ENCODE measurements around the gene MMRN2. TPM values are rescaled to one million over a fixed set of nuclear protein-coding genes. Genes with fewer than 3 reads are reported as not detected.

Gene MMRN2
- total RNA-seq, 1 experiment from 2014 or later, result 8.3 TPM

DNA sequence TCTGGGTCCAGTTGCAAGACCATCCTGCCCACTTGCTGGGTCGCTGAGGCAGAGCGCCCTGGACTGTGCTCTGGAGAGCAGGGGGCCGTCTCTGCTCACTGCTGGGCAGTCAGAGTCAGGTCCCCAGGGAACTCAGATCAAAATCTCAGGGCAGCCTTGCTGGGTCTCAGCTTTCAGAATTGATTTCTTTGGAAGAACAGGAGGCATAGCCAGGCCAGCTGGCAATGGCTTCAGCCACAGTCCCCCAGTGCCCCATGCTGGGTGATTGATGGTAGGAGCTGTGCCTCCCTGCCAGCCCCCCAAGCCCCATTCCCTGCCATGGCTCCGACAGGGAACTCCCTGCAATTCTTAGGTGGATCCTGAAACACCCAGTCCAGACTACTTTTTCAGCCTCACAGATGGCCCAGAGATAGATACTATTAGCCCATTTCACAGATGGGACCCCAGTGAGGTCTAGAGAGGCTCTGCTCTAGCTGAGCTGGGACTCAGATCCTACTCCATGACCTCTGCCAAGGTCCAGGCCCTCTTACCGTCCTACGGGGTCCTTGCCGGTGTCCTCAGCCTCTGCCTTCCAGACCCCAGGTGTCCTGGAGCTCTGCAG is 467 bp downstream of the MMRN2 start (continued):
- TF ChIP-seq, protein P1, sequence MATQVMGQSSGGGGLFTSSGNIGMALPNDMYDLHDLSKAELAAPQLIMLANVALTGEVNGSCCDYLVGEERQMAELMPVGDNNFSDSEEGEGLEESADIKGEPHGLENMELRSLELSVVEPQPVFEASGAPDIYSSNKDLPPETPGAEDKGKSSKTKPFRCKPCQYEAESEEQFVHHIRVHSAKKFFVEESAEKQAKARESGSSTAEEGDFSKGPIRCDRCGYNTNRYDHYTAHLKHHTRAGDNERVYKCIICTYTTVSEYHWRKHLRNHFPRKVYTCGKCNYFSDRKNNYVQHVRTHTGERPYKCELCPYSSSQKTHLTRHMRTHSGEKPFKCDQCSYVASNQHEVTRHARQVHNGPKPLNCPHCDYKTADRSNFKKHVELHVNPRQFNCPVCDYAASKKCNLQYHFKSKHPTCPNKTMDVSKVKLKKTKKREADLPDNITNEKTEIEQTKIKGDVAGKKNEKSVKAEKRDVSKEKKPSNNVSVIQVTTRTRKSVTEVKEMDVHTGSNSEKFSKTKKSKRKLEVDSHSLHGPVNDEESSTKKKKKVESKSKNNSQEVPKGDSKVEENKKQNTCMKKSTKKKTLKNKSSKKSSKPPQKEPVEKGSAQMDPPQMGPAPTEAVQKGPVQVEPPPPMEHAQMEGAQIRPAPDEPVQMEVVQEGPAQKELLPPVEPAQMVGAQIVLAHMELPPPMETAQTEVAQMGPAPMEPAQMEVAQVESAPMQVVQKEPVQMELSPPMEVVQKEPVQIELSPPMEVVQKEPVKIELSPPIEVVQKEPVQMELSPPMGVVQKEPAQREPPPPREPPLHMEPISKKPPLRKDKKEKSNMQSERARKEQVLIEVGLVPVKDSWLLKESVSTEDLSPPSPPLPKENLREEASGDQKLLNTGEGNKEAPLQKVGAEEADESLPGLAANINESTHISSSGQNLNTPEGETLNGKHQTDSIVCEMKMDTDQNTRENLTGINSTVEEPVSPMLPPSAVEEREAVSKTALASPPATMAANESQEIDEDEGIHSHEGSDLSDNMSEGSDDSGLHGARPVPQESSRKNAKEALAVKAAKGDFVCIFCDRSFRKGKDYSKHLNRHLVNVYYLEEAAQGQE (IDR thresholded peaks at IDR 0.05; ENCODE audit: low read depth), result no peak
- TF ChIP-seq ZFX (IDR thresholded peaks at IDR 0.05), result no peak
- no peak for TF ChIP-seq EZH2 (IDR thresholded peaks at IDR 0.05)
- no peak for TF ChIP-seq POLR2AphosphoS5 (IDR thresholded peaks at IDR 0.05; ENCODE audit: low read depth, low read length)
- TF ChIP-seq ELF1 (IDR thresholded peaks at IDR 0.05; ENCODE audit: borderline replicate concordance, low read depth), result no peak
- no peak for TF ChIP-seq CBX3 (IDR thresholded peaks at IDR 0.05; ENCODE audit: low read depth)
- no peak for TF ChIP-seq ZNF274 (IDR thresholded peaks at IDR 0.05; ENCODE audit: low read depth, low read length)
- TF ChIP-seq, protein P2, sequence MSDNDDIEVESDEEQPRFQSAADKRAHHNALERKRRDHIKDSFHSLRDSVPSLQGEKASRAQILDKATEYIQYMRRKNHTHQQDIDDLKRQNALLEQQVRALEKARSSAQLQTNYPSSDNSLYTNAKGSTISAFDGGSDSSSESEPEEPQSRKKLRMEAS (IDR thresholded peaks at IDR 0.05), result no peak
- TF ChIP-seq YY1 (IDR thresholded peaks at IDR 0.05; ENCODE audit: extremely low read depth, insufficient replicate concordance, low read depth, low read length), result no peak

DNA sequence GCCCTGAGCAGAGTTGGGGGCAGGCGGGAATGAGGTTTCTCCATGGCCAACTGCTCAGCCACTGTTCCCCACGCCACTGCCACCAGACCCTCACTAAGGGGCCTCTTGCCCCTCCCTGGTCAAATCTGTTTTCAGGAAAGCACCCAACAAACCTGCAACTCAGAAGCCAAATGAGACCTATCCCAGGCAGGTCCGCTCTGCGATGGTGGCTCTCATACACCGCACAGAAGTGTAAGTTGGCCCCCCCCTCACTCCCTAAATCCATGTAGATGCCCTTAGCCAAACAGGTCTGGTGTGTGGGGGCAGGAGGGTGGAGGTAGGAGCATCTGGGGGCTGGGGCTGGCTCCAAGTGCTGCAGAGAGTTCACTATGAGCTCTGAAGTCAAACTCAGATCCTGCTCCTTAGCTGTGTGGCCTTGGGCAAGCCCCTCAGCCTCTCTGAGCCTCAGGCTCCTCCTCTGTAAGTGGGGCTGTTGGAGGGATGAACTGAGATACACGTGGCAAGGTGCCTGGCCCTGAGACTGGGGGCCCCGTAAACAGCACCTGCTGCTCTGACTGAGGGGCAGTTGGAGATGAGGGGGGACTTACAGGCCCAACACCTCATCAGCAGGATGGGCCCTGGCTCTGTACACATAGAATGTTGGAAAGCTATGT is 1.1 kb downstream of the MMRN2 start:
- H3K4me1 ChIP-seq (ENCODE audit: control insufficient read depth in 1 of 2, insufficient read depth in 2 of 2, low read length in 2 of 2), result peaks cover 44 to 70% of the 10 kb centered on the region in 2 experiments
- no peaks in the 10 kb centered on the region for H3K27me3 ChIP-seq (ENCODE audit: insufficient read depth, low read length)
- DNase-seq (ENCODE audit: low read depth, low spot score), result no peak
- CTCF ChIA-PET, result interaction anchor here (1.9 kb wide), 1 partner anchor 10 kb away, joined by 7 read pairs; no protein-coding TSS in a partner anchor
- no peak overlapping the region for H3K9ac ChIP-seq (ENCODE audit: low read length)
- no TSS peak for BruUV-seq (replicated peaks)
- peaks cover 0 to 4% of the 10 kb centered on the region in 2 experiments; a peak in 1 of 4 replicates for H3K9me3 ChIP-seq (ENCODE audit: control insufficient read depth in 1 of 2, insufficient read depth in 1 of 2, low read depth in 1 of 2, low read length in 2 of 2)
- POLR2A ChIA-PET, result interaction anchor here (5.7 kb wide), 1 partner anchor 12 kb away, joined by 58 read pairs; the partner anchor contains the start of gene ADIRF
- no peaks in the 10 kb centered on the region for H3K9me2 ChIP-seq (ENCODE audit: insufficient read depth)
- H3K27ac ChIP-seq (ENCODE audit: low read depth, low read length), result no peak overlapping the region
- H2AFZ ChIP-seq (ENCODE audit: low read depth, low read length, poor library complexity, severe bottlenecking), result no peak overlapping the region
- intact Hi-C loops (cut with micrococcal nuclease), result no loop called here
- peaks cover 8% of the 10 kb centered on the region; the same call in 1 of the 2 replicates for H3K79me2 ChIP-seq (ENCODE audit: insufficient read depth, low read length)
- H3K36me3 ChIP-seq (ENCODE audit: control insufficient read depth in 1 of 2, insufficient read depth in 2 of 2, low read length in 2 of 2), result no peaks in the 10 kb centered on the region
- RAD21 ChIA-PET (ENCODE audit: low non-redundant PET in 1 of 2, low total read pairs in 2 of 2, uncharacterized antibody in 2 of 2, unreplicated experiment in 2 of 2), result no interaction called here
- no peaks in the 10 kb centered on the region for H4K20me1 ChIP-seq (ENCODE audit: insufficient read depth)
- ATAC-seq, result no peak
- no peak overlapping the region for H3K4me3 ChIP-seq (replicated peaks in 1 of 2; ENCODE audit: low read depth in 1 of 2, low read length in 2 of 2)
- no peak overlapping the region for H3K4me2 ChIP-seq (ENCODE audit: low read length)
- TF ChIP-seq EZH2 (IDR thresholded peaks at IDR 0.05), result no peak
- no peak for TF ChIP-seq CEBPB (IDR thresholded peaks at IDR 0.05; ENCODE audit: low read depth)
- no peak for TF ChIP-seq TCF7L2 (IDR thresholded peaks at IDR 0.05; ENCODE audit: borderline replicate concordance, extremely low read depth, insufficient read depth, insufficient read length)
- no peak for TF ChIP-seq ZNF274 (IDR thresholded peaks at IDR 0.05; ENCODE audit: low read depth, low read length)
- TF ChIP-seq, protein P3, sequence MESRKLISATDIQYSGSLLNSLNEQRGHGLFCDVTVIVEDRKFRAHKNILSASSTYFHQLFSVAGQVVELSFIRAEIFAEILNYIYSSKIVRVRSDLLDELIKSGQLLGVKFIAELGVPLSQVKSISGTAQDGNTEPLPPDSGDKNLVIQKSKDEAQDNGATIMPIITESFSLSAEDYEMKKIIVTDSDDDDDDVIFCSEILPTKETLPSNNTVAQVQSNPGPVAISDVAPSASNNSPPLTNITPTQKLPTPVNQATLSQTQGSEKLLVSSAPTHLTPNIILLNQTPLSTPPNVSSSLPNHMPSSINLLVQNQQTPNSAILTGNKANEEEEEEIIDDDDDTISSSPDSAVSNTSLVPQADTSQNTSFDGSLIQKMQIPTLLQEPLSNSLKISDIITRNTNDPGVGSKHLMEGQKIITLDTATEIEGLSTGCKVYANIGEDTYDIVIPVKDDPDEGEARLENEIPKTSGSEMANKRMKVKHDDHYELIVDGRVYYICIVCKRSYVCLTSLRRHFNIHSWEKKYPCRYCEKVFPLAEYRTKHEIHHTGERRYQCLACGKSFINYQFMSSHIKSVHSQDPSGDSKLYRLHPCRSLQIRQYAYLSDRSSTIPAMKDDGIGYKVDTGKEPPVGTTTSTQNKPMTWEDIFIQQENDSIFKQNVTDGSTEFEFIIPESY (IDR thresholded peaks at IDR 0.05; ENCODE audit: extremely low read depth, insufficient replicate concordance, low read length), result no peak
- TF ChIP-seq ELF1 (IDR thresholded peaks at IDR 0.05; ENCODE audit: borderline replicate concordance, low read depth), result no peak
- TF ChIP-seq FOSL1 (IDR thresholded peaks at IDR 0.05; ENCODE audit: low read depth), result no peak
- TF ChIP-seq CBX3 (IDR thresholded peaks at IDR 0.05; ENCODE audit: low read depth), result no peak
- no peak for TF ChIP-seq ZFX (IDR thresholded peaks at IDR 0.05)
- no peak for TF ChIP-seq POLR2AphosphoS5 (IDR thresholded peaks at IDR 0.05; ENCODE audit: low read depth, low read length)
- TF ChIP-seq EGR1 (IDR thresholded peaks at IDR 0.05; ENCODE audit: low read depth), result no peak
- TF ChIP-seq JUND (IDR thresholded peaks at IDR 0.05), result no peak
- TF ChIP-seq RAD21 (IDR thresholded peaks at IDR 0.05; ENCODE audit: low read depth), result no peak
- no peak for TF ChIP-seq SP1 (IDR thresholded peaks at IDR 0.05; ENCODE audit: low read depth)
